ENCODE data around the gene GABBR2. TPM values are rescaled to one million over a fixed set of nuclear protein-coding genes. Genes with fewer than 3 reads are reported as not detected.
A peak's percentile ranks its signal among the peaks of the same experiment; 100 is the strongest.

Gene GABBR2
- total RNA-seq, 1 experiment from 2014 or later: not detected

DNA sequence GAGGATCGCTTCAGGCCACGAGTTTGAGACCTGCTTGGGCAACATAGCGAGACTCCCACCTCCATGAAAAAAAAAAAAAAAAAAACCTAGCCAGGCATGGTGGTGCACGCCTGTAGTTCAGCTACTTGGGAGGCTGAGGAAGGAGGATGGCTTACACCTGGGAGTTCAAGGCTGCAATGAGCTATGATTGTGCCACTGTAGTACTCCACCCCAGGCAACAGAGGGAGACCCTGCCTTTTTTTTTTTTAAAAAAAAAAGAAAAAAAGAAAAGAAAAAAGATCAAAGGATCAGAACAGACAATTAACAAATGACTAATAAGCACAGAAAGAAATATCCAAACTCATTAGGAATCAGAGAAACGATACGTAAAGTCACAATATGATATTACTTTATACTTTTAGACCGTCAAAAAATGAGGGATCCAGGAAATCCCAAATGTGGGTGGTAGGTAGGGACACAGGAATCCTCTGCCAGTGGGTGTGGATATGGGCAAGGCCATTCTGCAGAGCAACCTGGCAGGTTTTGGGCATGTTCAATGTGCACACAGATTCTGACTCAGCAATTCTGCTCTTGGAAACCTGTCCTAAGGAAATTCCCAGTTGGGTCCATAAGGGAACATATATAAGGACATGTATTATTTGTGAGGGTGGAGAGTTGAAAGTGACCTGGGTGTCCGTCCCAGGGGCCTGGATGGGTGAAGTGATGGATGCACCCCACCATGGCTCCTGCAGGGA, 308.6 kb downstream of the GABBR2 start:
- no peak for TF ChIP-seq EZH2 (IDR thresholded peaks at IDR 0.05; ENCODE audit: borderline replicate concordance, low read depth, low read length, poor library complexity, severe bottlenecking)
- TF ChIP-seq, protein P1, sequence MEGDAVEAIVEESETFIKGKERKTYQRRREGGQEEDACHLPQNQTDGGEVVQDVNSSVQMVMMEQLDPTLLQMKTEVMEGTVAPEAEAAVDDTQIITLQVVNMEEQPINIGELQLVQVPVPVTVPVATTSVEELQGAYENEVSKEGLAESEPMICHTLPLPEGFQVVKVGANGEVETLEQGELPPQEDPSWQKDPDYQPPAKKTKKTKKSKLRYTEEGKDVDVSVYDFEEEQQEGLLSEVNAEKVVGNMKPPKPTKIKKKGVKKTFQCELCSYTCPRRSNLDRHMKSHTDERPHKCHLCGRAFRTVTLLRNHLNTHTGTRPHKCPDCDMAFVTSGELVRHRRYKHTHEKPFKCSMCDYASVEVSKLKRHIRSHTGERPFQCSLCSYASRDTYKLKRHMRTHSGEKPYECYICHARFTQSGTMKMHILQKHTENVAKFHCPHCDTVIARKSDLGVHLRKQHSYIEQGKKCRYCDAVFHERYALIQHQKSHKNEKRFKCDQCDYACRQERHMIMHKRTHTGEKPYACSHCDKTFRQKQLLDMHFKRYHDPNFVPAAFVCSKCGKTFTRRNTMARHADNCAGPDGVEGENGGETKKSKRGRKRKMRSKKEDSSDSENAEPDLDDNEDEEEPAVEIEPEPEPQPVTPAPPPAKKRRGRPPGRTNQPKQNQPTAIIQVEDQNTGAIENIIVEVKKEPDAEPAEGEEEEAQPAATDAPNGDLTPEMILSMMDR (conservative IDR thresholded peaks at IDR 0.05; ENCODE audit: low read depth, low read length): no peak
- H3K4me3 ChIP-seq (ENCODE audit: low read depth, low read length, poor library complexity, severe bottlenecking): no peak overlapping the region
- no peaks in the 10 kb centered on the region for H3K4me1 ChIP-seq (ENCODE audit: insufficient read depth, low read length, poor library complexity, severe bottlenecking)
- H3K9me3 ChIP-seq (ENCODE audit: low read depth, low read length, poor library complexity, severe bottlenecking): no peaks in the 10 kb centered on the region
- DNase-seq (ENCODE audit: low spot score): no peak
- H3K36me3 ChIP-seq (ENCODE audit: insufficient read depth, low read length, poor library complexity, severe bottlenecking): no peaks in the 10 kb centered on the region
- BruUV-seq (replicated peaks): no TSS peak
- POLR2A ChIA-PET (ENCODE audit: low non-redundant PET): no interaction called here
- intact Hi-C loops (cut with micrococcal nuclease; ENCODE audit: unreplicated experiment): no loop called here
- no peak overlapping the region for H3K27ac ChIP-seq (ENCODE audit: low read depth, low read length, poor library complexity, severe bottlenecking)
- peaks cover 42% of the 10 kb centered on the region for H3K27me3 ChIP-seq (replicated peaks; ENCODE audit: insufficient read depth, low read depth, low read length, poor library complexity)
- CTCF ChIA-PET: interaction anchor here (0.7 kb wide), 1 partner anchor 357 kb away, joined by 3 read pairs; no protein-coding TSS in a partner anchor

DNA sequence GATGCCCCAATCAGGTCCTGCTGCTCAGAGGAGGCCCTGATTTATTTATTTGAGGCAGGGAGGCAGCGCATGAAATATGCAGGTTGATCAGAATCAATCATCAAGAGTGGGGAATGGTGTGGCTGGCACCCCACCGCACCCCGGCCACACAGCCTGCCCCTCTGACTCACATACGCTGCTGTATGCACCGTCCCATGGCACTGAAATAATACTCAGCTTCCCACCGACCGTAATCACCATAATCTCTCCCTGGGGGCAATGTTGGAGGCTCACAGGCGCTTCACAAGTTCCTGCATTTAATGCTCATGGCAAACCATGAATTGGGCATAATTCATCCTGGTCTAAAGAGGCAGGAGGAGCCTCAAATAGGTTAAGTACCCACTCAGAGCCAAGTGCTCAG, 312.1 kb downstream of the GABBR2 start:
- ChIA-PET CTCF (no interaction called here), POLR2A (ENCODE audit: low non-redundant PET) (no interaction called here)
- TF ChIP-seq, protein P1 (conservative IDR thresholded peaks at IDR 0.05; ENCODE audit: low read depth, low read length): no peak
- TF ChIP-seq EZH2 (IDR thresholded peaks at IDR 0.05; ENCODE audit: borderline replicate concordance, low read depth, low read length, poor library complexity, severe bottlenecking): no peak
- H3K4me3 ChIP-seq (ENCODE audit: low read depth, low read length, poor library complexity, severe bottlenecking): no peak overlapping the region
- no peaks in the 10 kb centered on the region for H3K36me3 ChIP-seq (ENCODE audit: insufficient read depth, low read length, poor library complexity, severe bottlenecking)
- intact Hi-C loops (cut with micrococcal nuclease; ENCODE audit: unreplicated experiment): no loop called here
- H3K27ac ChIP-seq (ENCODE audit: low read depth, low read length, poor library complexity, severe bottlenecking): no peak overlapping the region
- no TSS peak for BruUV-seq (replicated peaks)
- H3K4me1 ChIP-seq (ENCODE audit: insufficient read depth, low read length, poor library complexity, severe bottlenecking): no peaks in the 10 kb centered on the region
- peak; percentile 29 for DNase-seq (ENCODE audit: low spot score)
- no peaks in the 10 kb centered on the region for H3K9me3 ChIP-seq (ENCODE audit: low read depth, low read length, poor library complexity, severe bottlenecking)
- H3K27me3 ChIP-seq (replicated peaks; ENCODE audit: insufficient read depth, low read depth, low read length, poor library complexity): peaks cover 29% of the 10 kb centered on the region

DNA sequence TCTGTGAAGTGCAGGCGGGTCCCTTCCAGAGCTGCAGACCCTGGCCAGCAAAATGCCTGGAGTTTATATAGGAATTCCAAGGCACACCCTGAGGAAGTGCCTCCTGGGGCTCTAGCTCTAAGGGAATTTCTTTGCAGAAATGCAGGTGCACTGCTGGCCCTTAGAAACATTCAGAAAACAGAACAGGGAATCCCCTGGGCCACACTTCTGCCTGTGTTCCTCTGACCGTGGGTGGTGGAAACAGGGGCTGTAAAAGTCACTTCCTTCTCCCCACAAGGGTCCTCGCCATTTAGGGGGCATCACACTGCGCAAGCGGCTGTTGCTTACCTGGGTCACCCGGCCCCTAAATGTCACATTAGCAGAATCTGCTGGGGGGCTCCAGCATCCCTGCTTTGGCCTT, 312.5 kb downstream of the GABBR2 start:
- H3K4me1 ChIP-seq (ENCODE audit: insufficient read depth, low read length, poor library complexity, severe bottlenecking): no peaks in the 10 kb centered on the region
- TF ChIP-seq EZH2 (IDR thresholded peaks at IDR 0.05; ENCODE audit: borderline replicate concordance, low read depth, low read length, poor library complexity, severe bottlenecking): no peak
- TF ChIP-seq, protein P1 (conservative IDR thresholded peaks at IDR 0.05; ENCODE audit: low read depth, low read length): no peak
- no peak overlapping the region for H3K27ac ChIP-seq (ENCODE audit: low read depth, low read length, poor library complexity, severe bottlenecking)
- H3K36me3 ChIP-seq (ENCODE audit: insufficient read depth, low read length, poor library complexity, severe bottlenecking): no peaks in the 10 kb centered on the region
- POLR2A ChIA-PET (ENCODE audit: low non-redundant PET): no interaction called here
- H3K9me3 ChIP-seq (ENCODE audit: low read depth, low read length, poor library complexity, severe bottlenecking): no peaks in the 10 kb centered on the region
- H3K4me3 ChIP-seq (ENCODE audit: low read depth, low read length, poor library complexity, severe bottlenecking): no peak overlapping the region
- DNase-seq (ENCODE audit: low spot score): no peak
- peaks cover 29% of the 10 kb centered on the region for H3K27me3 ChIP-seq (replicated peaks; ENCODE audit: insufficient read depth, low read depth, low read length, poor library complexity)
- intact Hi-C loops (cut with micrococcal nuclease; ENCODE audit: unreplicated experiment): no loop called here
- CTCF ChIA-PET: no interaction called here
- BruUV-seq (replicated peaks): no TSS peak

Data from A673 (cell line).